ENCODE results near the gene SELPLG.

GRCh38 chr12:108644811-108645120, 11.1 kb upstream of the SELPLG start:
- TF ChIP-seq CTCF (IDR thresholded peaks at IDR 0.05) (no peak), POLR2AphosphoS5 (IDR thresholded peaks at IDR 0.05) (no peak), EP300 (IDR thresholded peaks at IDR 0.05) (no peak)

Data from gastroesophageal sphincter (tissue), 3 donors.